Choroid plexus epithelial cell (primary cell): ENCODE results near the gene TPO.

Source experiments
- DNase-seq: peaks from one replicate; pipeline ENCODE4 v3.0.0-alpha.2; 2010; ENCODE audit warnings: low read depth
- H3K4me3 ChIP-seq: 2 replicates; pipeline ENCODE4 v1.5.1; 2011; ENCODE audit warnings: low read depth, mild to moderate bottlenecking, control low read depth, low read length, moderate library complexity
- CTCF ChIP-seq: conservative IDR thresholded peaks from 2 replicates; pipeline ENCODE4 v1.5.1; 2011; ENCODE audit warnings: low read depth, mild to moderate bottlenecking, control low read depth, inconsistent platforms, low read length, moderate library complexity

Gene TPO

DNA sequence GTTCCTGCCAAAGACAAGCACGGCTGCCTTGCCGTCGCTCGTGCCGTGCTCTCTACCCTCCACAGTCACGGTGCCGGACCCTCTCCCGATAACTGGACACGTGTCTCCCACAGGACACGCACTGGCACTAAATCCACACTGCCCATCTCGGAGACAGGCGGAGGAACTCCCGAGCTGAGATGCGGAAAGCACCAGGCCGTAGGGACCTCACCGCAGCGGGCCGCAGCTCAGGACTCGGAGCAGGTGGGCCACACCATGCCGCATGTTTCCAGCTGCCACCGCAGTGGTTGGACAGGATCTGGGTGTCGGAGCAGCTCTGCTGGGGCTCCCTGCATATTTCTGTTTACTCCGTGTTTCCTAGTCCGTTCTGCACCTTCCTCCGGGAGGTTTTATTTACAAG lies 127.2 kb downstream of the TPO start:
- H3K4me3 ChIP-seq, result no peak overlapping the region
- no peak for TF ChIP-seq CTCF
- no peak for DNase-seq

DNA sequence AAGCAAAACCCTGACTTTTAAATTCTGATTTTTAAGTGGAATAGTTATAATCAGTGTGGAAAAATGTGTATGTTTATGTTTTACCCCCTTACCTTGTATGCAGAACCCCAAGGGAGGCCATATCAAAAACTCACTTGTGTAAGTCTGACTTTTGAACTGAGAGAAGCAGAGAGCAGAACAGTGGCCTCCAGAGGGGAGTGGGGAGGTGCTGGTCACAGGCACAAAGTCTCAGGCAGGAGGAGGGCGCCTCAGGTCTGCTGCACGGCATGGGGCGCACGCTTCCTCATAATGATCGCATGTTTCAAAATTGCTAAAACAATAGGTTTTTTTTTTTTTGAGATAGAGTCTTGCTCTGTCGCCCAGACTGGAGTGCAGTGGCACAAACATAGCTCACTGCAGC lies 127.8 kb downstream of the TPO start:
- H3K4me3 ChIP-seq, result no peak overlapping the region
- DNase-seq, result no peak
- TF ChIP-seq CTCF, result no peak

DNA sequence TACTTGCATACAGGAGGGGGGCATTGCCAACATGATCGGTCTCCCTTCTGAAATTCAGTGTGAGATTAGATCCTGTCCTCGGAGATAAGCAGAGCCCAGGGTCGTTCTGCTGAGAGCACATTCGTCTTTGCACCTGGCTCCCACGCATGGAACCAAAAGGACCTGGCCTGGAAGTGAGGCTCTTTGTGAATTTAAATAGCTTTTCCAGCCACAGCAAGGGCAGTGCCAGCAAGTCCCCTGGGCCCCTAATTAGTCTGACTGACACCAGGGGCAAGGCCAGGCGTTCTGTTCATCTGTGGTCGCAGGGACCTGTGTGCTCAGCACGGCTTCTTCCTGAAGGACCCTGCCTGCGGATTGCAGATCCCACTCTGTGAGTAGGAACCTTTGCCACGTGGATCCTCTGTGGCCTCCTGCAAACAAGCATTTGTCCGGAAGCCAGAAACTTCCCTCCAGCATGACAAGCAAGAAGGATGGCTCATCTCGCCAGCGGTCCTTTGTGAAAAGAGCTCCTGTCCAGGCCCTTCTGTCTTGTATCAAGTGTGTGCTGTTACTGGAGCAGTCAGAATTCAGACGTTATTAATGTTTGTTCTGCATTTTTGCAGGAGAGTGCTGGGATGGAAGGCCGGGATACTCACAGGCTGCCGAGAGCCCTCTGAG lies 128.7 kb downstream of the TPO start:
- TF ChIP-seq CTCF, result no peak
- H3K4me3 ChIP-seq, result no peak overlapping the region
- DNase-seq, result no peak

DNA sequence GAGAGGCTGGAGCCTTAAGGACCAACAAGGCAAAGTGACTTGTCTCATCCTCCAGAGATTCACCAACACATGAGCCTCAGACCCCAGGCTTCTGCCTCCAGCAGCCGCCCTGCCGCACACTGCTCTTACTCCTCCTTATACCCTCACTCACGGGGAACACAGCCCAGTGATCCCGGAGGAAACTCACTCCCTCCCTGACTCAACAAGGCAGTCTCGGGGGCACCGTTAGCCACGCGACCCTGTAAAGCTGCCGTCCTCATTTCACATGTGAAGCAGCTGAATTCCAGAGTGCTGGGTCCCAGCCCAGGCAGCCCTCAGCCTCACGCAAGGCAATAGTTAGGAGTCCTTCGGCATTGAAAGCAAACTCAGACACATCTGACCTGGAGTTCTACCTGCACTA lies 129.7 kb downstream of the TPO start:
- no peak for TF ChIP-seq CTCF
- no peak for DNase-seq
- no peak overlapping the region for H3K4me3 ChIP-seq

DNA sequence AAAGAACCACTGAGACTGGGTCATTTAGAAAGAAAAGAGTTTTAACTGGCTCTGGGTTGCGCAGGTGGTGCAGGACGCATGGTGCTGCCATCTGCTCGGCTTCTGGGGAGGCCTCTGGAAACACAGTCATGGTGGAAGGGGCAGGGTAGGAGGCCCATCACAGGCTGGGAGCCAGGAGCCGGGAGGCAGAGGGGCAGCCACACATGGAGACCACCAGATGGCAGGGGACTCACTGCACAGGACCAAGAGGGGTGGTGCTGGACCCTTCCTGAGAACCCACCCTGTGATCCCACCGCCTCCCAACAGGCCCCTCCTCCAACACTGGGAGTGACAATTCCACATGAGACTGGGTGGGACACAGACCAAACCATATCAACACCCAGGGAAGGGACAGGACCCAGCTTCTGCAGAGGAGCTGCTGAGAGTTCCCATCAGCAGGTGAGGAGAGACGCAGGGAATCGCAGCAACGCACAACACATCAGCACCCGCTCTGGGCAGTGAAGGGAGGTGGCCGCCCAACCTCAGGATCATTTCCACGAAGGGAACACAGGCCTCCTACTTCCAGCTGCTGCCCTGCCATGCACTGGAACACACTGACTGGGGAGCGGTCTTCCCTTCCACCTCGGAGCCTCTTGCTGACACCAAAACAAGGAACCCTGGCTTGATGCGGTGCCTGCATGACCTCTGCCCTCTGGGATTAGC lies 130.7 kb downstream of the TPO start:
- TF ChIP-seq CTCF, result no peak
- H3K4me3 ChIP-seq, result no peak overlapping the region
- DNase-seq, result no peak

- DNase-seq, result peak; percentile 28
- H3K4me3 ChIP-seq, result no peak overlapping the region
- no peak for TF ChIP-seq CTCF
These were observed 131.3 kb downstream of the TPO start for GRCh38 chr2:1544478-1545069.
